Vagina (tissue), 2 donors: ENCODE results near the gene BBIP1. TPM values are rescaled to one million over a fixed set of nuclear protein-coding genes. Genes with fewer than 3 reads are reported as not detected.
A peak's percentile ranks its signal among the peaks of the same experiment; 100 is the strongest.

Experiments used
- DNase-seq, 2 donors: peaks; one replicate each; pipeline ENCODE4 v3.0.0-alpha.2; 2017; ENCODE audit errors: extremely low spot score in 2 of 2
- H3K27ac ChIP-seq: fragments of 200-600 bp; sonication (generic); one replicate; pipeline ENCODE4 v1.5.1; 2019
- H3K27me3 ChIP-seq: fragments of 200-600 bp; sonication (generic); one replicate; pipeline ENCODE4 v1.5.1; 2019
- H3K36me3 ChIP-seq, 2 donors: fragments of 200-600 bp; sonication (generic); one replicate each; pipeline ENCODE4 v1.5.1; 2017 to 2019
- H3K4me1 ChIP-seq: fragments of 200-600 bp; sonication (generic); one replicate; pipeline ENCODE4 v1.5.1; 2019
- H3K4me3 ChIP-seq, 2 donors: fragments of 200-600 bp; sonication (generic); 1 replicate in 1 of 2; 2 replicates in 1 of 2; pipeline ENCODE4 v1.5.1; 2016 to 2019
- H3K9me3 ChIP-seq: fragments of 200-600 bp; sonication (generic); one replicate; pipeline ENCODE4 v1.5.1; 2019
- CTCF ChIP-seq, 3 experiments: fragments of 450-650 bp in 2 of 3; fragments of 200-600 bp in 1 of 3; sonication (generic) in 1 of 3; IDR thresholded peaks; one replicate each; pipeline ENCODE4 v1.5.1; 2017 to 2019; ENCODE audit warnings: antibody characterized with exemption in 3 of 3, mild to moderate bottlenecking in 2 of 3, moderate library complexity in 2 of 3
- POLR2A ChIP-seq, 2 donors: fragments of 450-650 bp; IDR thresholded peaks; one replicate each; pipeline ENCODE4 v1.6.1; 2017; ENCODE audit warnings: antibody characterized with exemption in 2 of 2, mild to moderate bottlenecking in 2 of 2, moderate library complexity in 2 of 2
- POLR2AphosphoS5 ChIP-seq, 2 donors: sonication (generic); formaldehyde crosslinking; IDR thresholded peaks; one replicate each; pipeline ENCODE4 v1.9.0; 2017; ENCODE audit warnings: antibody characterized with exemption in 2 of 2, mild to moderate bottlenecking in 2 of 2, low read depth in 1 of 2; ENCODE audit not compliant: insufficient read depth in 1 of 2
- intact Hi-C: fragments of 100-400 bp; cut with DNase I; formaldehyde crosslinking; loops from one replicate; pipeline ENCODE4 v1.15.1; 2023
- total RNA-seq: library from RNA; depleted of rRNA; stranded (reverse); fragments of >200 nt; gene quantifications from one replicate; pipeline ENCODE4 v1.2.3, GENCODE V29; 2016

BBIP1 gene
- total RNA-seq, 1 donor from 2014 or later = 15.2 TPM

- Histone ChIP-seq H3K36me3 (peaks cover 0 to 62% of the 10 kb centered on the region in 2 donors), H3K4me3 (no peak overlapping the region), H3K9me3 (no peaks in the 10 kb centered on the region), H3K27me3 (no peaks in the 10 kb centered on the region), H3K4me1 (peaks cover 12% of the 10 kb centered on the region), H3K27ac (no peak overlapping the region)
- intact Hi-C loops = no loop called here
- TF ChIP-seq CTCF (IDR thresholded peaks at IDR 0.05) (no peak), POLR2AphosphoS5 (IDR thresholded peaks at IDR 0.05; ENCODE audit: insufficient read depth in 1 of 2, low read depth in 1 of 2) (no peak)
- no peak for DNase-seq
These were observed 32.9 kb downstream of the BBIP1 start for GRCh38 chr10:110885932-110886674.

DNA sequence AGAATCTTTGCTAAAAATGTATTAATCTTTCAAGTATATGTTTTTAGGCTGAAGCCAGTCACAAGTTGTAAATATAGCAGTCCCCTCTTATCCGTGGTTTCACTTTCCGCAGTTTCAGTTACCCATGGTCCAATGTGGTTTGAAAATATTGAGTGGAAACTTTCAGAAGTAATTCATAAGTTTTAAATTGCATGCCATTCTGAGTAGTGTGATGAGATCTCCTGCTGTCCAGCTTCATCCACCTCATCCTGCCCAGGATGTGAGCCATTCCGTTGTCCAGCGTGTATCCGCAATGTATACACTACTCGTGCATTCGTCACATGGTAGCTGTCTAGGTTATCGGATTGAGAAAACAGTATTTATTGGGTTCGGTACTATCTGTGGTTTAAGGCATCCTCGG is 35.1 kb downstream of the BBIP1 start:
- no peak overlapping the region for H3K4me3 ChIP-seq
- TF ChIP-seq POLR2A (IDR thresholded peaks at IDR 0.05) (no peak), CTCF (IDR thresholded peaks at IDR 0.05) (no peak), POLR2AphosphoS5 (IDR thresholded peaks at IDR 0.05; ENCODE audit: insufficient read depth in 1 of 2, low read depth in 1 of 2) (no peak)
- intact Hi-C loops = no loop called here
- no peaks in the 10 kb centered on the region for H3K27me3 ChIP-seq
- peaks cover 33% of the 10 kb centered on the region for H3K4me1 ChIP-seq
- no peaks in the 10 kb centered on the region for H3K9me3 ChIP-seq
- DNase-seq = no peak
- H3K36me3 ChIP-seq = peaks cover 0 to 51% of the 10 kb centered on the region in 2 donors
- no peak overlapping the region for H3K27ac ChIP-seq

DNA sequence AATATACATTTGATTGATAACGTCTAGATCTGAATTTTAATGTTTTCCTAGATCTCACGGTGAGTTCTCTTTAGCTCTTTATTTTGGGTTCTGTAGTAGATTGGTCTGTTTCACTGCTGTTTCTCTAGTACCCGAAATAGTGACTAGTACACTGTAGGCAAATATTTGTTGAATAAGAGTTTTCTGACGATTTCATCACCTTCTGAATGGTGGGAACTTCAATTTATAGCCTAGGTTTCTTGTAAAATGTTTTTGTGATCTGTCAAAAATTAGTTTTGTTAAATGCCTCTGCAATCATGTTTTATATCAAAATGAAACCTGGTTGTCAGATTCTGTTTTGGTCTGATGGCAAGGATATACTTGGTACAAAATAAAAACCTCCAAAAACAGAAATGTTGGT is 37.1 kb downstream of the BBIP1 start:
- peaks cover 52% of the 10 kb centered on the region for H3K4me1 ChIP-seq
- no peak for DNase-seq
- no peaks in the 10 kb centered on the region for H3K27me3 ChIP-seq
- H3K4me3 ChIP-seq = no peak overlapping the region
- intact Hi-C loops = no loop called here
- TF ChIP-seq CTCF (IDR thresholded peaks at IDR 0.05) (no peak), POLR2AphosphoS5 (IDR thresholded peaks at IDR 0.05; ENCODE audit: insufficient read depth in 1 of 2, low read depth in 1 of 2) (no peak), POLR2A (IDR thresholded peaks at IDR 0.05) (no peak)
- H3K9me3 ChIP-seq = no peaks in the 10 kb centered on the region
- peaks cover 0 to 58% of the 10 kb centered on the region in 2 donors for H3K36me3 ChIP-seq
- H3K27ac ChIP-seq = no peak overlapping the region

GRCh38 chr10:110881247-110881646 is 37.7 kb downstream of the BBIP1 start:
- no peak for DNase-seq
- H3K27ac ChIP-seq = no peak overlapping the region
- no peaks in the 10 kb centered on the region for H3K9me3 ChIP-seq
- no peak overlapping the region for H3K4me3 ChIP-seq
- peaks cover 58% of the 10 kb centered on the region for H3K4me1 ChIP-seq
- peaks cover 0 to 58% of the 10 kb centered on the region in 2 donors for H3K36me3 ChIP-seq
- intact Hi-C loops = no loop called here
- TF ChIP-seq POLR2AphosphoS5 (IDR thresholded peaks at IDR 0.05; ENCODE audit: insufficient read depth in 1 of 2, low read depth in 1 of 2) (no peak), POLR2A (IDR thresholded peaks at IDR 0.05) (no peak)
- no peaks in the 10 kb centered on the region for H3K27me3 ChIP-seq

- Histone ChIP-seq H3K36me3 (peaks cover 0 to 49% of the 10 kb centered on the region in 2 donors), H3K9me3 (no peaks in the 10 kb centered on the region), H3K4me1 (peaks cover 71% of the 10 kb centered on the region), H3K27me3 (no peaks in the 10 kb centered on the region), H3K27ac (peak overlapping the region; percentile 10), H3K4me3 (no peak overlapping the region)
- intact Hi-C loops = no loop called here
- DNase-seq = no peak
- TF ChIP-seq CTCF (IDR thresholded peaks at IDR 0.05) (no peak), POLR2AphosphoS5 (IDR thresholded peaks at IDR 0.05; ENCODE audit: insufficient read depth in 1 of 2, low read depth in 1 of 2) (no peak), POLR2A (IDR thresholded peaks at IDR 0.05) (no peak)
These were observed 39.0 kb downstream of the BBIP1 start for GRCh38 chr10:110880012-110880411.
